AG09319 (cell line): ENCODE measurements around the gene RPAIN.

Experiments used
- DNase-seq: peaks from one replicate; pipeline ENCODE4 v3.0.0-alpha.2; 2010; ENCODE audit warnings: low read depth; ENCODE audit errors: extremely low read depth
- TF ChIP-seq, protein P1 (sequence below): IDR thresholded peaks from 2 replicates; pipeline ENCODE4 v1.5.1; 2011; ENCODE audit warnings: low read depth, mild to moderate bottlenecking, inconsistent platforms, low read length, moderate library complexity

The RPAIN gene

GRCh38 chr17:5381542-5381941 is 38.4 kb upstream of the RPAIN start:
- no peak for DNase-seq
- TF ChIP-seq, protein P1, sequence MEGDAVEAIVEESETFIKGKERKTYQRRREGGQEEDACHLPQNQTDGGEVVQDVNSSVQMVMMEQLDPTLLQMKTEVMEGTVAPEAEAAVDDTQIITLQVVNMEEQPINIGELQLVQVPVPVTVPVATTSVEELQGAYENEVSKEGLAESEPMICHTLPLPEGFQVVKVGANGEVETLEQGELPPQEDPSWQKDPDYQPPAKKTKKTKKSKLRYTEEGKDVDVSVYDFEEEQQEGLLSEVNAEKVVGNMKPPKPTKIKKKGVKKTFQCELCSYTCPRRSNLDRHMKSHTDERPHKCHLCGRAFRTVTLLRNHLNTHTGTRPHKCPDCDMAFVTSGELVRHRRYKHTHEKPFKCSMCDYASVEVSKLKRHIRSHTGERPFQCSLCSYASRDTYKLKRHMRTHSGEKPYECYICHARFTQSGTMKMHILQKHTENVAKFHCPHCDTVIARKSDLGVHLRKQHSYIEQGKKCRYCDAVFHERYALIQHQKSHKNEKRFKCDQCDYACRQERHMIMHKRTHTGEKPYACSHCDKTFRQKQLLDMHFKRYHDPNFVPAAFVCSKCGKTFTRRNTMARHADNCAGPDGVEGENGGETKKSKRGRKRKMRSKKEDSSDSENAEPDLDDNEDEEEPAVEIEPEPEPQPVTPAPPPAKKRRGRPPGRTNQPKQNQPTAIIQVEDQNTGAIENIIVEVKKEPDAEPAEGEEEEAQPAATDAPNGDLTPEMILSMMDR, result no peak

- DNase-seq, result no peak
- TF ChIP-seq, protein P1, result no peak
Observed at GRCh38 chr17:5391678-5392077, 28.3 kb upstream of the RPAIN start.

- DNase-seq, result no peak
- TF ChIP-seq, protein P1, result no peak
Observed at GRCh38 chr17:5396612-5397011, 23.4 kb upstream of the RPAIN start.

DNA sequence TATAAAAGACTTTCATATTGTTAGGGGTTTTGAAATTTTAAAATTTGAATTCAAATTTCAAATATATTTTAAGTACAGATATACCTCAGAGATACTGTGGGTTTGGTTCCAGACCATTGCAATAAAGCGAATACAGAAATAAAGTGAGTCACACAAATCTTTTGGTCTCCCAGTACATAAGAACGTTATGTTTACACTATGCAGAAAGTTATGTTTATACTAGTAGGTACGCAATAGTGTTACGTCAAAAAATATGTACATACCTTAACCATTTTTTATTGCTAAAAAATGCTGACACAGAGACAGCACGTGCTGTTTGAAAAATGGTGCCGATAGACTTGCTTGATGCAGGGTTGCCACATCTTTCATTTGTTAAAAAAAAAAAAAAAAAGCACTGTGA is 20.2 kb upstream of the RPAIN start:
- no peak for DNase-seq
- TF ChIP-seq, protein P1, result no peak

DNA sequence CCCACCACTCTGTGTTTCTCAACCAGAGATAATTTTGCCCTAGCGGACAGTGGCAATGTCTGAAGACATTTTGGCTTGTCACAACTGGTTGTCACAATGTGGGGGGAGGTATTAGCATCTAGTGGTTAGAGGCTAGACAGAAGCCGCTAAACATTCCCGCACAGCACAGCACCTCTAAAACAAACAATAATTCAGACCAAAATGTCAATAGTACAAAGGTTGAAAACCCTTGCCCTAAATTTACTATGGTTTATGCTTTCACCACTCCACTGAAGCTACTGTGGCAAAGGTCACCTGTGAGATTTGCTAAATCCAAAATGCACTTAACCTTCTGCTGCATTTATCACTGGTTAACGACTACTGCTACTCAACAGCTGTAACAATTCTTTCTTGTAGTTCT is 14.6 kb upstream of the RPAIN start:
- TF ChIP-seq, protein P1, result no peak
- DNase-seq, result no peak

DNA sequence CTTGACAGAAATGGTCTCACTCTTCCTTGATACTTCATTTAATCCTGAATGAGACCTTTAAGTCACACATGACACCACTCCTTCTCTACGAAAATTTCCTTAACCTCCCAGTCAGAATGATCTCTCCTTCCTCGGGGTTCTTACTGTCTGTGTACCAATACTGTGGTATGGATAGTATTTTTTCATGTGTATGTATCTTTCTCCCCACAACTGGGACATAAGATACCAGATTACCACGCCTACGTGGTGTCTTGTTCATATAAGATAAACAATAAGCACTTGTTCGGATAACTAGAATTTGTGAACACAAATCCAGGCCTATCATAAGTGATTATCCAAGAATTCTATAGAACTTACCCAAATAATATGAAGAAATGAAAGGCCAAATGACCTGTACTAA is 11.8 kb upstream of the RPAIN start:
- TF ChIP-seq, protein P1, result no peak
- DNase-seq, result no peak

- TF ChIP-seq, protein P1, result no peak
- DNase-seq, result no peak
Observed at GRCh38 chr17:5410594-5411272, 9.2 kb upstream of the RPAIN start.
